ENCODE data around the gene BCL11A.

Gene BCL11A

DNA sequence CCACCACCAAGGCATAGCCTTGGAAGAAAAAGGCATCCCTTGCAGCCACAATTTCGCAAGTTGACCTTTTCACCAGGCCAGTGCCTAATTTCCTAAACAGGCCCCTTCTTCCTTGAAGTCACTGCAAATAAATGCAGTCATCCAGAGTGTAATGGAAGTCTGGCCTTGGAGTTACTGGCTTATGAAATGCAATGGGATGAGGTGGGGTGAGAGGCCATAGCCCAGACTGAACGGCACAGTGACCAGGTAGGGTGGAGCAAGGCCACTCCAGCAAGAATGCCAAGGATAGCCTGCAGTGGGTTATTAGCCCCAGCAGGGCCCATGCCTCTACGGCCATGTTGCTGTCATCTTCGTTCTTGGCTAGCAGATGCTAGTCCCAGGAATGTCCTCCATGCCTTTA, 68.4 kb downstream of the BCL11A start:
- DNase-seq (ENCODE audit: low read depth) = no peak

DNA sequence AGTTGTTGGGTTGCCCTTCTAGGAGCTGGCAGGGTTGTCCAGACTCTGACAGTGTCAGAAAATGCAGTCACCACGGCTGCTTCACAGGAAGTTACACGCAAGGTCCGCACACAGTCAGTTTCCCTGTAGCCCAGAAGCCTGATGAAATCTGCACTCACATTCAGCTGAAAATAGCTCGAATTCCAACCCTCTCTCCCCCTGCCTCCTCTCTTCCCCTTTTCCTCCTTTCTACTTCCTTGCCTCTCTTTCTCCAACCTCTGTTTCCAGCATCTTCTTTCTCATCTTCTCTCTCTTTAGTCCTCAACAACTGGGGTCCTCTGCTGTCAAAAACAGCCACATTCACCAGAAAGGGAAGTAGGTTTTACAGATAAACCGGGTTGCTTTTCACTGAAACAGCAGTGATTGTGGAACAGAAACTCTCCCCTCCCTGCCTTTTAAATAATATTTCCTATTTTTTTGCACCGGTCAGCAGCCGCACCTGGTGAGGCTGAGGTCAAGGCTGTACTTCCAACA, 69.3 kb downstream of the BCL11A start:
- DNase-seq (ENCODE audit: low read depth) = no peak

DNA sequence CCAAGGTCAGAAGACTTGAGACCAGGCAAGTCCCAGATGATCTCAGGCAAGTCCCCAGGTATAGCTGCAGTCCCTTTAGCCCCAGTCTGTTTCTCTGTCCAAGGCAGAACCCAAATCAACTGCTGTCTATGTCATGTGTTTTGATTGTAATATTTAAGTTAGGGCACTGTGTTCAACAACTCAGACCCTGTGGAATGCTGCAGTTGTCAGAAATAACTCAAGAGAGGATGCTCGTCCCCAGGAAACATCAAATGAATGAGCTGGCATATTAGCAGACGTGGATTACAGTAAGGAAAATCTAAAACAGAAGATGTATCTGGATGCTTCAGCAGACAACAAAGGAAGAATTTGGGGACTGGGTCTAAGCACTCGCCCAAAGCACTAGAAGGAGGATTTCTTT, 70.1 kb downstream of the BCL11A start:
- no peak for DNase-seq (ENCODE audit: low read depth)

GRCh38 chr2:60482222-60482621, 71.2 kb downstream of the BCL11A start:
- DNase-seq (ENCODE audit: low read depth) = no peak

DNA sequence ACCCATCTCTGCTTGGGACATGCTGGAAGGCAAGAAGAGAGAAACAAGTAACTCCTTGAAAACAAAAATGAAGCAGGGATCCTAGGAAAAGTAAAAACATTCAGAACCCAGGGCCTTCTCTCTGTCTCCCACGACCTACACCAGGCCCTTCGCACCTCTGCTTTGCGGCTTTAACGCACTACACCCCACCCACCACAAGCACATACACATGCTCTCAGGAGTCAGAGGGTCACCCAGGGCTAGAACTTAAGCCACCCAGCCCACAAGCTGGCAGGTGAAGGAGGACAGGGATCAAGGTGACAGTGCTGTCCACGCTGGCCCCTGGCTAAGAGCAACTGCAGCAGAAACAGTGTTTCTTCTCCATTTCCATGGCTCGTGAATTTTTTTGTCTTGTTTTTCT, 72.2 kb downstream of the BCL11A start:
- DNase-seq (ENCODE audit: low read depth) = no peak

DNA sequence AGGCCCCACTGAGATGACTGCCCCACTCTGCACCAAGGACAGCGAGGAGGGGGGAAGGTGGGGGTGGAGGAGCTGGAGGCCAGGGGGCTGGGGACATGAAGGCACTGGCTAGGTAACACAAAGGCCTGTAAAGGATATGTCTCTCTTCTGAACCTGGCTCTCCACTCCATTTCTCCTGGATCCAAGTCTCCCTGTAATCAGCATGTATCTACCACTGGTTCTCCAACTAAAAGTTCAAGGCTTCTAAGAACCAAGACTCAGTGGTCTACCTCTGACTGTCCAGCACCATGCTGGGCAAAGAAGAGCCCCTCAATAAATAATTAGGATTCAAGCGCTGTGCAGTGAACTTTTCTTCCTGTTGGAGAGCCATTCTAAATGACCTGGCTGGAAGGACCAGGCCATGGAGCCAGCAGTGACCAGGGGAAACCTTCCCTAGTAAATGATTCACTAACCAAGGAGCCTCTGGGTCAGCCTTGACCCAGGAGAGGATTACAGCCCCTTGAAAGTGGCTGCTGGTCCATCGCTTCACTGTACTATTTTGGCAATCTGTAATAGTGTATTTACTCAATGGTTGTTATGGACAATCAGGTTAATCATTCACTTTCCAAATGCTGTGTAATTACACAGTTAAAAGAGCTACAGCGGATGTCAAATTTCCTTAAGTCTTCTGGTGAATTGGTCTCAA, 73.2 kb downstream of the BCL11A start:
- no peak for DNase-seq (ENCODE audit: low read depth)

- no peak for DNase-seq (ENCODE audit: low read depth)
Measured at GRCh38 chr2:60479226-60480088, 74.0 kb downstream of the BCL11A start.

- no peak for DNase-seq (ENCODE audit: low read depth)
Measured at GRCh38 chr2:60478660-60479059, 74.8 kb downstream of the BCL11A start.

DNA sequence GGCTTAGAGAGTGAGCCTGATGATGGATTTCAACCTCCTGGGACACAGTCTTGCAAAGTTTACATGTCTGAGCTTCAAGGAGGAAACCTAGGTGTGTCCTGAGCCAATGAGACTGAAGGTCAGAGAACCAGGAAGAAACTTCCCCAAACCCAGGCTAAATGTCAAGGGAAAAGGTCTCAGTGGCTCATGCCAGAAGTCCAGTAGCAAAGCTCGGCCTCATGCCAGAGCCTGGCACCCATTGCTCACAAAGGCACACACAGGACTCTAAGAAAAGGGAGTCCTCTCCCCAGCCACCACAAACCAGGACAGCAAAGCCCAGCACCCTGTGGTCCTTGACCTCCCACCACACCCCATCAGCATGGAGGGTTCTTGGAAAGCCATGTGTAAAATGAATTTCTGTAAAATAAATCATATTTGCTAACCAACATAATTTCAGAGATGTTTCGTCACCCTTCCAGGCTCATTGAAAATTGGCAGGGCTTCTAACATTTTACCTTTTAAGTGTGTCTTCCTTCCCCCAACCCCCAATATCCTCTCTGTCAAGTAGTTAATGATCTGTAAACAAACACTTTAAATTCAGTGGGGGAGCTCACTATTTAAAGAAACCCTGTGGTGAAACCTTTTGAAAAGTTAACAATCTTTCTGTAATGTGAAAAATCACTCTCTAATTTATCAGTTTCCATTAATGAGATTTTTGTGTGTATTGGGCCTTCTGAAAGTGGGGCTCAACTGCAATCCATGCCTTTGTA, 77.1 kb downstream of the BCL11A start:
- DNase-seq (ENCODE audit: low read depth) = no peak

DNA sequence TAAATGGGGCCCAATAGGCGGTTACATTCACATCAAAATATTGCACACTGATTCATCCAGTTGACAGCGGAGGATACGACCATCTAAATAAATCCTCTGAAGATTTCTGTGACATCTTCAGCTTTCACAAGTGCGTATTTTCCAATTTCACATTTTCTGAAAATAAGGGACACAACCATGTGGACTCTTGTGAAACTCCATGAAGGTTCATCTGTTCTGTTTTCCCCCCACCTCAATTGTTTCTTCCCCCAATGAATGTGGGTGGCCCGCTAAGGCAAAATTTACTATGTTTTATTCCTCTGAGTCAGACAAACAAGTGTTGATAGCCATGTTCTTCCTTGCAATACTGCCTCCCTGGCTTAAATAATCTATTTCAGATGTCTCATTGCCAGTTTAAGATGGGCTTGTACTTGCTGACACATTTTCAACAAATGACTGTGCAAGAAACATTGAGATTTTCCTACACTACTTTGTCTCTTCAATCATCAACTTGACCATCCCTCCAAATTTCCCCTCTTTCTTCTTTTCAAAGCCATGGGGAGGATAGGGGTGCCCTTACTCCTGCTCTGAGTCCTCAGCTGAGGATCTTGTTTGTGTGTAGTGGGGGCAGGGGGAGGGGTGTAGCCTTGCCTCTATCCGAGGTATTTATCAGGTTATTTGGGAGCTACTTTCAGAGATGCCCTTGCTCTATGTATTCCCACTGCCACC, 78.2 kb downstream of the BCL11A start:
- no peak for DNase-seq (ENCODE audit: low read depth)

GRCh38 chr2:60474301-60474700, 79.2 kb downstream of the BCL11A start:
- no peak for DNase-seq (ENCODE audit: low read depth)

DNA sequence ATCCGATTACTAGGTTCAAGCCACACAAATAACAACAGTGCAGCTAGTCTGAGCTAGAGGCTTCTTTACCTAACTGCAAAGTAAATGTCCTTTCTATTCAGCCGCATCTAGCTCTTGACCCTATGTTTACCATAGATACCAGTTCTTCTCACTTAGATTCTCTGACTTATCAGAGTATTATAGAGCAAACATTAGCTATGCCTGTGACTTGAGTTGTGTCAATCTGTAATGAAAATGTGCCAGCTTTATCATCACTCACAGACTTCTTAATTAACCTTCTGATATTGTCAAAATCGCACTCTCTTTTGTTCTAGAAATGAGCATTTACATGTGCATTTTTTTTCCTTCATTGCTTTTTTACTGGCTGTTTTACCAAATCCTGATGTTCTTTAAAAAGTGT, 79.9 kb downstream of the BCL11A start:
- DNase-seq (ENCODE audit: low read depth) = no peak

- DNase-seq (ENCODE audit: low read depth) = no peak
Measured at GRCh38 chr2:60472663-60473289, 80.7 kb downstream of the BCL11A start.

- no peak for DNase-seq (ENCODE audit: low read depth)
Measured at GRCh38 chr2:60472041-60472440, 81.4 kb downstream of the BCL11A start.

DNA sequence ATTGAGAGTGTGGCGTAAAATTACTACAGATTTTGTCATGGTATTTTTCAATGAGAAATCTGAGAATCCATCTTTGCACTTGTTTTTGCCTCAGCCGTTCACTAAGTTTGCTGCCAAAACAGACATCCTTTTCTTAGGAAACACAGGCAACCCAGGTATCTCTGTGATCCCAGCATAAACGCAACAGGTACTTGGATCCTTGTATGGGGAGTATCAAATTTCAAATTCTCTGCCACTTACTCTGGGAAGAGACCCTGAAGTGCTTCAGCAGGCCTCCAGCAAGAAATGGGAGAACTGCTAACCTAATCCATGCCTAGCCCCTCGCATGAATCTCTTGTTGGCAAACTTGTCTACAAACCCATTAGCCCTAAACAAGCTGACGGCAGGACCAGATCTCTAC, 83.1 kb downstream of the BCL11A start:
- DNase-seq (ENCODE audit: low read depth) = no peak

DNA sequence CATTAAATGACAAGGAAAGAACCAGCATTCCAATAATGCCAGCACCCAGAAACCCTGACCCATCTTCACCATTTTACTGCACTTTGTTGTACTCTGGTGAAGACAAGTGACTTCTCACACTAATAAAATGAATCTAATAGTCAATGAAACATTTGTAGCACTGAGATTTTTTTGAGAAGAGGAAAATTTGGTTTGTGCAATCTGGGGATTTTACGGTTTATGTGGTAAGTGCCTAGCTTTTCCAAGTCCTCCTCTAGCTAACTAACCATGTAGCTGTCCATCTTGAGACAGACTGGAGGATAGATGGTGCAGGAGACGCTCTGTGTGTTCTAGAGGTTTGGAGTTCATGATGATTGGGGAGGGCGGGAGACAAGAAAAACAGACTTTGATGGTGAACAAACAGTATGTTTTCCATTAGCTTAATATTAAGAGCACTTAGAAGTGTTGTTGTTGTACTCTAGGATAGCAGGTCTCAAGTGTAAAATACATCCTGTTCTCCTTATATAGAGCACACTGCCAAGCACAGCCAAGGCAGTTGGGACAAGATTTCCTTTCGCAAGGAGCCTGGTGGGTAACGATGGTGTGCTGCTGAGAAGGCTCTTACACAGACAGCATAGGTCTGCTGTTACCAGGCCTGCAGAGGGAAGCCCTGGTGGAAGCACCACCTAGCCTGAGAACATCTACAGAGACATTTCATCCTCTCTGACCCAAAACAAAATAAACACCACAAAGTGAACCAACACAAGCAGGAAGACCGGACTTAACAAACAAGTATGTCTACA, 83.7 kb downstream of the BCL11A start:
- DNase-seq (ENCODE audit: low read depth) = no peak

- no peak for DNase-seq (ENCODE audit: low read depth)
Measured at GRCh38 chr2:60468382-60469085, 84.9 kb downstream of the BCL11A start.

DNA sequence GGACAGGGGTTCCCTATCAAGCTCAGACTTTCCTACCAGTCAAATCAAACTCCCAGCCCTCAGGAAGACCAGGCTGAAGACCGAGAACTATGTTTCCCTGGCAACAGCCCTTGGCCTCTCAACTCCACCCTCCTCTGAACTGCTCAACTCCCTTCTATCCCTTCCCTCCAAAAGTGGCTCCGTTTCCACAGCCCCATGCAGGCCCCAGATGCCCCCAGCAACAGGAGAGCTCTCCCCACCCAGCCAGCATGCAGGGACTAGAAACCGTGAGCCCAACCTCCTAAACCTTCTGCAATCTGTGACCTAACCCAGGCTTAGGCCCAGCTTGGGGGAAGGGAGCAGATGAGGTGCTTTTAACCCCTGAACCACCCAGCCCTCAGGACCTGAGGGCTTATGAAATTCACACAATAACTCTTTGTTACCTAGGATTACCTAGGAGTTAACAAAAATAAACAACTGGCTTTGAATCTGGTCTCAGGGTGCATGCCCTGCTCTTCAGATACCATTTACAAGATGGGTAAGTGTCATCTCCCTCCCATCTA, 87.2 kb downstream of the BCL11A start:
- no peak for DNase-seq (ENCODE audit: low read depth)

GRCh38 chr2:60465736-60466135, 87.7 kb downstream of the BCL11A start:
- DNase-seq (ENCODE audit: low read depth) = no peak

DNA sequence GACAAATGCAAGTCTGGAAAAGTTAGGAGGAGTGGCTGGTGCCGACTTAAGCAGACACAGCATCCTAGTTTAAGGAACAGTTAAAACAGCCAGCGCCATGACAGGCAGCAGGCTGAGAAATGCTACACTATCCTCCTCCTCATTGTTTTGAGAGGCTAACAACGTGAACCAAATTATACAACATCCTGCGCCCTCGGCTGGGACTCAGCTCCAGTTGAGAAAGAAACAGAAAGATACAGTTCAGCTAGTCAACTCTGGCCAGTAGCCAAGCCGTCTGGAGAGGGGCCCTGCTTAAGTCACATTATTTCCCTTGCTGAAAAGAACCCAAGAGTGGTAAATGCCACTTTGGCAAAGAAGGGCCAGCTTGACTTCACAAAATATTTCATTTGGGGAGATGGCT, 90.2 kb downstream of the BCL11A start:
- DNase-seq (ENCODE audit: low read depth) = no peak

Data from CMK (cell line).